Measurements from ENCODE around the gene HPSE.

HPSE gene

GRCh38 chr4:83283181-83283580 is 51.5 kb downstream of the HPSE start:
- peak; percentile 29 to 55 (median 37) for DNase-seq

- peak; percentile 73 to 81 (median 78) for DNase-seq
These were observed 52.6 kb downstream of the HPSE start for GRCh38 chr4:83282049-83282535.

GRCh38 chr4:83281307-83281706 is 53.3 kb downstream of the HPSE start:
- no peak for DNase-seq

- no peak for DNase-seq
These were observed 58.2 kb downstream of the HPSE start for GRCh38 chr4:83276299-83277040.

GRCh38 chr4:83273926-83274325 is 60.7 kb downstream of the HPSE start:
- DNase-seq = peak in 2 of 4 experiments; percentile 23 to 62

GRCh38 chr4:83272900-83273299 is 61.7 kb downstream of the HPSE start:
- DNase-seq = peak in 3 of 4 experiments; percentile 30 to 82 (median 53)

GRCh38 chr4:83269256-83269655 is 65.4 kb downstream of the HPSE start:
- DNase-seq = peak in 1 of 4 experiments; percentile 25

GRCh38 chr4:83268491-83268890 is 66.2 kb downstream of the HPSE start:
- no peak for DNase-seq

- no peak for DNase-seq
These were observed 66.7 kb downstream of the HPSE start for GRCh38 chr4:83267830-83268475.

- peak; percentile 35 to 63 (median 55) for DNase-seq
These were observed 67.4 kb downstream of the HPSE start for GRCh38 chr4:83267121-83267829.

- DNase-seq = peak in 1 of 4 experiments; percentile 28
These were observed 68.0 kb downstream of the HPSE start for GRCh38 chr4:83266689-83267088.

- DNase-seq = no peak
These were observed 71.5 kb downstream of the HPSE start for GRCh38 chr4:83263106-83263505.

- DNase-seq = no peak
These were observed 72.0 kb downstream of the HPSE start for GRCh38 chr4:83262682-83263081.

GRCh38 chr4:83261307-83261706 is 73.3 kb downstream of the HPSE start:
- no peak for DNase-seq

- no peak for DNase-seq
These were observed 75.1 kb downstream of the HPSE start for GRCh38 chr4:83259586-83259985.

GRCh38 chr4:83258461-83258860 is 76.2 kb downstream of the HPSE start:
- peak in 3 of 4 experiments; percentile 19 to 50 (median 31) for DNase-seq

GRCh38 chr4:83257811-83258210 is 76.8 kb downstream of the HPSE start:
- no peak for DNase-seq

GRCh38 chr4:83255584-83255983 is 79.1 kb downstream of the HPSE start:
- no peak for DNase-seq

GRCh38 chr4:83252782-83253405 is 81.8 kb downstream of the HPSE start:
- DNase-seq = peak; percentile 84 to 91 (median 87)

- DNase-seq = no peak
These were observed 83.2 kb downstream of the HPSE start for GRCh38 chr4:83251447-83251830.

- peak in 1 of 4 experiments; percentile 8 for DNase-seq
These were observed 83.8 kb downstream of the HPSE start for GRCh38 chr4:83250687-83251446.

- no peak for DNase-seq
These were observed 86.2 kb downstream of the HPSE start for GRCh38 chr4:83248486-83248885.
